ENCODE measurements around the gene CELA2B. TPM values are rescaled to one million over a fixed set of nuclear protein-coding genes. Genes with fewer than 3 reads are reported as not detected.
"Not testable (repeated sequence)": the region's sequence is repeated elsewhere in the genome, so short reads cannot be mapped to it uniquely, and the experiment has no call there.

CELA2B gene
- total RNA-seq, 2 donors from 2014 or later, result not detected

DNA sequence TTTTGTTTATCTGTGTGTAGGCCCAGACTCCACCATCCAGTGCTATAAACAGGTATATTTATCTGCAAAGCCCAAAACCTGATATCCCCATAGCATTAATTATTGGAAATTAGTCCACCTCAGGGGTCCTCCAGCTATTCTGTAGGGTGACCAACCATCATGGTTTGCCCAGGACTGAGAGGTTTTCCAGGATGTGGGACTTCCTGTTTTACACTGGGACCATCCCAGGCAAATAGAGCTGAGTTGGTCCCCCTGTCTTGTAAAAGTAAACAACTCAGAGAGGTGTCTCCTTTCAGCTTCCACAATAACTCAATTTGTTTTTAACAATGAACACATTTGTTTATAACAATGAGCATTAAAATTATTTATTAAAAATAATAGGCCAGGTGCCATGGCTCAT is 7.8 kb upstream of the CELA2B start:
- DNase-seq (ENCODE audit: low spot score) (no peak), ATAC-seq (no peak)
- Mint-ChIP-seq H3K9me3 (no peaks in the 10 kb centered on the region), H3K36me3 (no peaks in the 10 kb centered on the region), H3K27me3 (no peaks in the 10 kb centered on the region), H3K27ac (no peak overlapping the region), H3K4me1 (ENCODE audit: low read depth in 2 of 2) (no peaks in the 10 kb centered on the region), H3K4me3 (no peak overlapping the region)

DNA sequence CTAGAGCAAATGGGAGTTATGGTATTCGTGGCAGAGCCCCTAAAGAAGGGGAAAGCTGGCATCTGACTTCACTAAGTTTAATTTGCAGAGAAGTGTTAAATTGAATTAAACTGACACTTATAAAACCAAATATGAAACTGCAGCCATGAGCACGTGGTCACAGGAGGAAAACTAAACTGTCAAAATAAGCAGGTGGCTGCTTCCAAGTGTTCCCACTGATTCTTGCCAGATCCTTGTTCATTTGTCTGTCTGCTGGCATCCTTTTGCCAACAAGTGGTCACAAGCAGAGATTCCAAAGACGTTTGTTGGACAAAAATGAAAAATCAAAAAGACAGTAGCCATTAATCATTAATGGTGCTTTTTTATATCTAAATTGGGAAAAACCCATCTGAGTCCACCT is 6.5 kb upstream of the CELA2B start:
- no peaks in the 10 kb centered on the region for H3K9me3 Mint-ChIP-seq

GRCh38 chr1:15469821-15470448 is 6.0 kb upstream of the CELA2B start:
- H3K36me3 Mint-ChIP-seq; H3K27ac Mint-ChIP-seq; H3K4me1 Mint-ChIP-seq (ENCODE audit: low read depth in 2 of 2); H3K4me3 Mint-ChIP-seq; H3K9me3 Mint-ChIP-seq; H3K27me3 Mint-ChIP-seq; DNase-seq (ENCODE audit: low spot score): not testable (repeated sequence)
- ATAC-seq, result peak in 1 of 2 donors; percentile 31

More for the DNA sequence above, 6.5 kb upstream of the CELA2B start:
- no peaks in the 10 kb centered on the region for H3K27me3 Mint-ChIP-seq
- no peak overlapping the region for H3K27ac Mint-ChIP-seq
- DNase-seq (ENCODE audit: low spot score) (no peak), ATAC-seq (no peak)
- H3K4me3 Mint-ChIP-seq, result no peak overlapping the region
- no peaks in the 10 kb centered on the region for H3K36me3 Mint-ChIP-seq
- H3K4me1 Mint-ChIP-seq (ENCODE audit: low read depth in 2 of 2), result no peaks in the 10 kb centered on the region

DNA sequence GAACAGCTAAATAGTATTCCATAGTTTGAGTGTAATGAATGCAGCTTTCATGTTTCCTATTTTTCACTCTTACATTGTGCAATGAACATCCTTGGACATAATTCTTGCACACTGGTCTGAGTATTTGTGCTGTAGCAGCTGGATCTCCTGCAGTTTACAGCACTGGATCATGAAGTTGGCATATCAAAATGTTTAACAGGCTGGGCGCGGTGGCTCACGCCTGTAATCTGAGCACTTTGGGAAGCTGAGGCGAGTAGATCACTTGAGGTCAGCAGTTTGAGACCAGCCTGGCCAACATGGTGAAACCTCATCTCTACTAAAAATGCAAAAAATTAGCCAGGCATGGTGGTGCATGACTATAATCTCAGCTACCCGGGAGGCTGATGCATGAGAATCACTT is 4.8 kb upstream of the CELA2B start:
- H3K4me1 Mint-ChIP-seq (ENCODE audit: low read depth in 2 of 2); H3K36me3 Mint-ChIP-seq; H3K4me3 Mint-ChIP-seq; H3K27ac Mint-ChIP-seq; H3K9me3 Mint-ChIP-seq; ATAC-seq; H3K27me3 Mint-ChIP-seq; DNase-seq (ENCODE audit: low spot score): not testable (repeated sequence)

- not testable (repeated sequence) for H3K4me3 Mint-ChIP-seq; ATAC-seq; H3K36me3 Mint-ChIP-seq; H3K9me3 Mint-ChIP-seq; H3K27ac Mint-ChIP-seq; H3K27me3 Mint-ChIP-seq; DNase-seq (ENCODE audit: low spot score); H3K4me1 Mint-ChIP-seq (ENCODE audit: low read depth in 2 of 2)
Observed at GRCh38 chr1:15471723-15472122, 4.2 kb upstream of the CELA2B start.

- Mint-ChIP-seq H3K4me1 (ENCODE audit: low read depth in 2 of 2) (no peaks in the 10 kb centered on the region), H3K36me3 (no peaks in the 10 kb centered on the region), H3K27ac (no peak overlapping the region), H3K4me3 (no peak overlapping the region), H3K9me3 (no peaks in the 10 kb centered on the region), H3K27me3 (no peaks in the 10 kb centered on the region)
- no peak for ATAC-seq
- DNase-seq (ENCODE audit: low spot score), result no peak
Observed at GRCh38 chr1:15472587-15472986, 3.3 kb upstream of the CELA2B start.

DNA sequence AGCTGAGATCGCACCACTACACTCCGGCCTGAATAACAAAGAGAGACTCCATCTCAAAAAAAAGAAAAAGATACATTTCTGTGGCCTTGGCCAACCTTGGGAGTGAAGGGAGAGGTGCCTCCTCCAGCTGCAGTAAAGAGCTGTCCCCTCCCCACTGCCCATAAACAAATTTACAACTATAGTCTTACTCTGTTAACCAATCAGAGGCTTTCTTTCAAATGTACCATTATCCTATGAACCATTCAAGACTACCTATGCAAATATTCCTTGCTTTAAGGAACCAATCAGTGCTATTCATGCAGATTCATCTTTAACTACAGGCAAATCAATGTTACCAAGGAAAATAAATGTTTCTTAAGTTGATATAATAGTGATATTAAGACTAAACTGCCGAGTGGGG is 1.0 kb downstream of the CELA2B start:
- no peak for ATAC-seq
- Mint-ChIP-seq H3K36me3 (no peaks in the 10 kb centered on the region), H3K9me3 (no peaks in the 10 kb centered on the region), H3K27me3 (no peaks in the 10 kb centered on the region), H3K4me1 (ENCODE audit: low read depth in 2 of 2) (no peaks in the 10 kb centered on the region), H3K4me3 (no peak overlapping the region), H3K27ac (no peak overlapping the region)
- no peak for DNase-seq (ENCODE audit: low spot score)

- H3K4me1 Mint-ChIP-seq (ENCODE audit: low read depth in 2 of 2), result no peaks in the 10 kb centered on the region
- H3K9me3 Mint-ChIP-seq, result no peaks in the 10 kb centered on the region
- H3K4me3 Mint-ChIP-seq, result no peak overlapping the region
- H3K36me3 Mint-ChIP-seq, result no peaks in the 10 kb centered on the region
- ATAC-seq (no peak), DNase-seq (ENCODE audit: low spot score) (no peak)
- H3K27me3 Mint-ChIP-seq, result no peaks in the 10 kb centered on the region
- H3K27ac Mint-ChIP-seq, result no peak overlapping the region
Observed at GRCh38 chr1:15477646-15478212, 1.8 kb downstream of the CELA2B start.

- Mint-ChIP-seq H3K4me1 (ENCODE audit: low read depth in 2 of 2) (no peaks in the 10 kb centered on the region), H3K9me3 (no peaks in the 10 kb centered on the region), H3K4me3 (no peak overlapping the region), H3K27ac (no peak overlapping the region), H3K36me3 (no peaks in the 10 kb centered on the region), H3K27me3 (no peaks in the 10 kb centered on the region)
- DNase-seq (ENCODE audit: low spot score), result no peak
- ATAC-seq, result no peak
Observed at GRCh38 chr1:15479654-15480347, 3.9 kb downstream of the CELA2B start.

- not testable (repeated sequence) for H3K36me3 Mint-ChIP-seq; H3K27me3 Mint-ChIP-seq; H3K9me3 Mint-ChIP-seq; H3K4me1 Mint-ChIP-seq (ENCODE audit: low read depth in 2 of 2); ATAC-seq; H3K27ac Mint-ChIP-seq; DNase-seq (ENCODE audit: low spot score); H3K4me3 Mint-ChIP-seq
Observed at GRCh38 chr1:15482455-15482854, 6.6 kb downstream of the CELA2B start.

- H3K9me3 Mint-ChIP-seq; H3K4me3 Mint-ChIP-seq; H3K4me1 Mint-ChIP-seq (ENCODE audit: low read depth in 2 of 2); H3K27me3 Mint-ChIP-seq; DNase-seq (ENCODE audit: low spot score); ATAC-seq; H3K36me3 Mint-ChIP-seq; H3K27ac Mint-ChIP-seq: not testable (repeated sequence)
Observed at GRCh38 chr1:15482983-15483543, 7.2 kb downstream of the CELA2B start.

DNA sequence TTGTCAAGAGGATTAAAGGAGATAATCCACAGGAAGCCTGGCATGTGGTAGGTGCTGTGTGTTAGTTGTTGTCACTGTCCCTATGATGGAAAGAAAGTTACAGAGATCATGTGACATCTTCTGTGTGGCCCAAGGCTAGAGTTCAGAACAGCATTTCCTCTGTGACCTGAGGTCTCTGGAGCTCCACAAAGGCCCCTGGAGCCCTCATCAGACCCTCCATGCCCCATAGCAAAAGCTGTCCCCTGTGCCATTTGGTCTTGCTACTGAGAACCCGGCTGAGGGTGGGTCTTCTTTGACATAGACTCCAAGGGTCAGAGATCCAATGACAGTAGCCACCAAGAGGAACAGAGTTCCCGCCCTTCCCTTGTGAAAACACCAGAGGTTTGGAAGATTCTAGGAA is 8.1 kb downstream of the CELA2B start:
- Mint-ChIP-seq H3K36me3 (no peaks in the 10 kb centered on the region), H3K9me3 (no peaks in the 10 kb centered on the region), H3K27ac (no peak overlapping the region), H3K4me1 (ENCODE audit: low read depth in 2 of 2) (no peaks in the 10 kb centered on the region), H3K27me3 (no peaks in the 10 kb centered on the region), H3K4me3 (no peak overlapping the region)
- DNase-seq (ENCODE audit: low spot score) (no peak), ATAC-seq (no peak)

- not testable (repeated sequence) for H3K4me3 Mint-ChIP-seq; H3K9me3 Mint-ChIP-seq; H3K27ac Mint-ChIP-seq; ATAC-seq; H3K27me3 Mint-ChIP-seq; H3K36me3 Mint-ChIP-seq; DNase-seq (ENCODE audit: low spot score); H3K4me1 Mint-ChIP-seq (ENCODE audit: low read depth in 2 of 2)
Observed at GRCh38 chr1:15484443-15484842, 8.5 kb downstream of the CELA2B start.

DNA sequence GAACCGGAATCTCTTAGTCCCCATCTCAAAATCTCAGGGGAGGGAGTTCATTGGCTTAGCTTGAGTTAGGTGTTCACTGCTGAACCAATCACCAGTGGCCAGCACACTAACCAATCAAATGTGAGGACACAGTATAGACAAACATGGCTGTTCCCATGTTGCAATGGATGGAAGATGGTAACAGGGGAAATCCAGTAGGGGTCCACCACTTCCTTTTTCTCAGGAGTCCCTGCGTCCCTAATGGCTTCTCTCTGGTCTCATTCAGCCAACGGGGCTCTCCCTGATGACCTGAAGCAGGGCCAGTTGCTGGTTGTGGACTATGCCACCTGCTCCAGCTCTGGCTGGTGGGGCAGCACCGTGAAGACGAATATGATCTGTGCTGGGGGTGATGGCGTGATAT is 9.7 kb downstream of the CELA2B start:
- Mint-ChIP-seq H3K27ac (no peak overlapping the region), H3K4me3 (no peak overlapping the region), H3K36me3 (no peaks in the 10 kb centered on the region), H3K4me1 (ENCODE audit: low read depth in 2 of 2) (no peaks in the 10 kb centered on the region), H3K9me3 (no peaks in the 10 kb centered on the region), H3K27me3 (no peaks in the 10 kb centered on the region)
- no peak for DNase-seq (ENCODE audit: low spot score)
- no peak for ATAC-seq
